Cardiac muscle cell (in vitro differentiated cells and primary cell): Measurements from ENCODE around the gene NPC2. TPM values are rescaled to one million over a fixed set of nuclear protein-coding genes. Genes with fewer than 3 reads are reported as not detected.

Experiments
- DNase-seq, 2 donors: peaks; one replicate each; pipeline versions ENCODE4 v3.0.0 to v3.0.0-alpha.2; 2010 to 2017; ENCODE audit warnings: low read depth in 1 of 2, low spot score in 1 of 2
- H3K27ac ChIP-seq: fragments of 200-600 bp; sonication (generic); 2 replicates; pipeline ENCODE4 v1.5.1; 2016
- H3K27me3 ChIP-seq: fragments of 200-600 bp; sonication (generic); 2 replicates; pipeline ENCODE4 v1.6.0; 2016; ENCODE audit warnings: control low read depth
- H3K36me3 ChIP-seq: fragments of 200-600 bp; sonication (generic); 2 replicates; pipeline ENCODE4 v1.5.1; 2016; ENCODE audit warnings: control low read depth
- H3K4me1 ChIP-seq: fragments of 200-600 bp; sonication (generic); 2 replicates; pipeline ENCODE4 v1.8.1; 2017; ENCODE audit warnings: low read depth, mild to moderate bottlenecking, mixed run types
- H3K4me3 ChIP-seq: fragments of 200-600 bp; sonication (generic); 2 replicates; pipeline ENCODE4 v1.5.1; 2016; ENCODE audit warnings: mild to moderate bottlenecking
- H3K9me3 ChIP-seq: fragments of 200-600 bp; sonication (generic); 2 replicates; pipeline ENCODE4 v1.5.1; 2017; ENCODE audit warnings: low read depth, mild to moderate bottlenecking, control low read depth
- CTCF ChIP-seq: IDR thresholded peaks from 2 replicates; pipeline ENCODE4 v1.5.1; 2012; ENCODE audit warnings: low read depth, mild to moderate bottlenecking, low read length
- polyA plus RNA-seq: library from polyadenylated mRNA; unstranded; fragments of >200 nt; fragmentation: Nextera tagmentation; extraction: Ambion mirVana; gene quantifications from 2 replicates; pipeline ENCODE4 v1.2.1, GENCODE V29; 2016
- total RNA-seq: library from RNA; depleted of rRNA; stranded (reverse); fragments of >200 nt; gene quantifications from 2 replicates; pipeline ENCODE4 v1.2.3, GENCODE V29; 2016

The NPC2 gene
- total and polyA plus RNA-seq, 2 experiments from 2014 or later = 243 to 310 TPM

- no peak for TF ChIP-seq CTCF
- no peak overlapping the region for H3K27ac ChIP-seq
- H3K4me1 ChIP-seq = peaks cover 4% of the 10 kb centered on the region
- no peaks in the 10 kb centered on the region for H3K27me3 ChIP-seq
- no peak for DNase-seq
- no peaks in the 10 kb centered on the region for H3K9me3 ChIP-seq
- H3K36me3 ChIP-seq = no peaks in the 10 kb centered on the region
- H3K4me3 ChIP-seq = no peak overlapping the region
Observed at GRCh38 chr14:74528886-74529285, 35.8 kb upstream of the NPC2 start.

- H3K4me1 ChIP-seq = peaks cover 4% of the 10 kb centered on the region
- H3K4me3 ChIP-seq = no peak overlapping the region
- H3K27ac ChIP-seq = no peak overlapping the region
- no peak for DNase-seq
- no peak for TF ChIP-seq CTCF
- H3K9me3 ChIP-seq = no peaks in the 10 kb centered on the region
- H3K36me3 ChIP-seq = no peaks in the 10 kb centered on the region
- H3K27me3 ChIP-seq = no peaks in the 10 kb centered on the region
Observed at GRCh38 chr14:74528406-74528805, 35.3 kb upstream of the NPC2 start.

GRCh38 chr14:74527736-74528280 is 34.7 kb upstream of the NPC2 start:
- H3K27ac ChIP-seq = no peak overlapping the region
- no peak for TF ChIP-seq CTCF
- H3K4me1 ChIP-seq = peaks cover 4% of the 10 kb centered on the region
- no peaks in the 10 kb centered on the region for H3K36me3 ChIP-seq
- no peak for DNase-seq
- no peaks in the 10 kb centered on the region for H3K9me3 ChIP-seq
- H3K4me3 ChIP-seq = no peak overlapping the region
- no peaks in the 10 kb centered on the region for H3K27me3 ChIP-seq

- Histone ChIP-seq H3K9me3 (no peaks in the 10 kb centered on the region), H3K4me3 (no peak overlapping the region), H3K27me3 (no peaks in the 10 kb centered on the region), H3K4me1 (peaks cover 4% of the 10 kb centered on the region), H3K27ac (no peak overlapping the region), H3K36me3 (no peaks in the 10 kb centered on the region)
- TF ChIP-seq CTCF = no peak
- peak in 1 of 2 donors; percentile 10 for DNase-seq
Observed at GRCh38 chr14:74526854-74527585, 33.9 kb upstream of the NPC2 start.

- no peak for DNase-seq
- H3K27ac ChIP-seq = no peak overlapping the region
- no peak overlapping the region for H3K4me3 ChIP-seq
- H3K9me3 ChIP-seq = no peaks in the 10 kb centered on the region
- H3K36me3 ChIP-seq = no peaks in the 10 kb centered on the region
- TF ChIP-seq CTCF = no peak
- no peaks in the 10 kb centered on the region for H3K4me1 ChIP-seq
- H3K27me3 ChIP-seq = no peaks in the 10 kb centered on the region
Observed at GRCh38 chr14:74525361-74525851, 32.3 kb upstream of the NPC2 start.
